Stimulated activated naive CD8-positive, alpha-beta T cell treated with anti-CD3 and anti-CD28 coated beads, Interleukin-15, Interleukin-2, amounts not matched to agents 100 U/mL and 50 U/mL, for 24 hours (primary cell): ENCODE measurements around the gene ARMC5.

Experiments used
- ATAC-seq: fragments of 150-1000 bp; cut with Tn5 transposase; one replicate; pipeline ENCODE4 v1.10.0; 2021
- DNase-seq: peaks from one replicate; pipeline ENCODE4 v3.0.0; 2021

The ARMC5 gene

GRCh38 chr16:31461921-31462804 is 2.9 kb downstream of the ARMC5 start:
- DNase-seq (no peak), ATAC-seq (no peak)

GRCh38 chr16:31464348-31464769 is 5.1 kb downstream of the ARMC5 start:
- ATAC-seq, result no peak
- no peak for DNase-seq

- ATAC-seq (no peak), DNase-seq (no peak)
Measured at GRCh38 chr16:31464781-31465260, 5.5 kb downstream of the ARMC5 start.

- DNase-seq, result no peak
- ATAC-seq, result no peak
Measured at GRCh38 chr16:31465788-31466370, 6.6 kb downstream of the ARMC5 start.

- DNase-seq (no peak), ATAC-seq (no peak)
Measured at GRCh38 chr16:31466381-31466841, 7.1 kb downstream of the ARMC5 start.

- ATAC-seq, result no peak
- DNase-seq, result no peak
Measured at GRCh38 chr16:31467151-31467773, 8.0 kb downstream of the ARMC5 start.

- ATAC-seq (no peak), DNase-seq (no peak)
Measured at GRCh38 chr16:31467858-31468257, 8.6 kb downstream of the ARMC5 start.

- no peak for ATAC-seq
- DNase-seq, result no peak
Measured at GRCh38 chr16:31470615-31471014, 11.3 kb downstream of the ARMC5 start.

GRCh38 chr16:31471241-31471874 is 12.1 kb downstream of the ARMC5 start:
- no peak for ATAC-seq
- DNase-seq, result no peak

- DNase-seq (no peak), ATAC-seq (no peak)
Measured at GRCh38 chr16:31471875-31472708, 12.8 kb downstream of the ARMC5 start, which contains the start of gene TGFB1I1. TSS of gene TGFB1I1 (plus strand) at chr16:31472152. CDS start at chr16:31472189, 37 bp downstream.

GRCh38 chr16:31472709-31473203 is 13.5 kb downstream of the ARMC5 start:
- DNase-seq (peak; percentile 60), ATAC-seq (no peak)

- no peak for DNase-seq
- no peak for ATAC-seq
Measured at GRCh38 chr16:31473264-31473984, 14.1 kb downstream of the ARMC5 start.

- no peak for DNase-seq
Measured at GRCh38 chr16:31474173-31474714, 14.9 kb downstream of the ARMC5 start.

GRCh38 chr16:31474773-31475738 is 15.8 kb downstream of the ARMC5 start:
- no peak for ATAC-seq
- DNase-seq, result no peak

More at GRCh38 chr16:31474173-31474714, 14.9 kb downstream of the ARMC5 start:
- ATAC-seq, result no peak

- DNase-seq (no peak), ATAC-seq (no peak)
Measured at GRCh38 chr16:31475946-31476302, 16.6 kb downstream of the ARMC5 start.

- DNase-seq (peak; percentile 92), ATAC-seq (peak; percentile 90)
Measured at GRCh38 chr16:31476303-31477219, 17.3 kb downstream of the ARMC5 start.
